ENCODE results near the gene FADS6.

DNA sequence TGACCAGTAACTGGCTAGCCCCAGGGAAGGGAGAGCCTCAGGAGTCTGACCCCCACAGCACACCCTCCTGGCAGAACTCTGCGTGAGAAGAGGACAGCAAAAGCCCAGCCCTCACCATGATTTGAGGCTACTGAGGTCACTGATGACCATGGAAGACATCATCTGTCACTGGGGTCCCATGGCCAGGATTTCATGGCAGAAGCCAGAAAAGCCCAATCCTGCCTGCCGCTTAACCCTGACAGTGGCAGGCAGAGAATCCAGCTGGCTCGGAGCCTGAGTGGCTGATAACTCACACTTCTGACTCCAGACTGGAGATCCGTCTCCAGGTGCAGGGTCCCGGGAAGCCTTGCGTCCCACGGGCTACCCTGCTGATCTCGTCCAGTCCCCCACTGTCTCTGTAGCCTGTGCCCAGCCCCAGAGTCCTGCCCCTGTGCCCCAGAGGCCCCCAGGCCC is 51.3 kb downstream of the FADS6 start:
- TF ChIP-seq BMI1 (IDR thresholded peaks at IDR 0.05; ENCODE audit: borderline replicate concordance) (no peak), POLR2A (IDR thresholded peaks at IDR 0.05; ENCODE audit: low read depth, low read length) (no peak), YY1 (IDR thresholded peaks at IDR 0.05; ENCODE audit: low read depth, low read length) (no peak)
- TF ChIP-seq, protein P1, sequence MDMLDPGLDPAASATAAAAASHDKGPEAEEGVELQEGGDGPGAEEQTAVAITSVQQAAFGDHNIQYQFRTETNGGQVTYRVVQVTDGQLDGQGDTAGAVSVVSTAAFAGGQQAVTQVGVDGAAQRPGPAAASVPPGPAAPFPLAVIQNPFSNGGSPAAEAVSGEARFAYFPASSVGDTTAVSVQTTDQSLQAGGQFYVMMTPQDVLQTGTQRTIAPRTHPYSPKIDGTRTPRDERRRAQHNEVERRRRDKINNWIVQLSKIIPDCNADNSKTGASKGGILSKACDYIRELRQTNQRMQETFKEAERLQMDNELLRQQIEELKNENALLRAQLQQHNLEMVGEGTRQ (IDR thresholded peaks at IDR 0.05; ENCODE audit: borderline replicate concordance, low read depth, low read length), result no peak
- TF ChIP-seq, protein P2, sequence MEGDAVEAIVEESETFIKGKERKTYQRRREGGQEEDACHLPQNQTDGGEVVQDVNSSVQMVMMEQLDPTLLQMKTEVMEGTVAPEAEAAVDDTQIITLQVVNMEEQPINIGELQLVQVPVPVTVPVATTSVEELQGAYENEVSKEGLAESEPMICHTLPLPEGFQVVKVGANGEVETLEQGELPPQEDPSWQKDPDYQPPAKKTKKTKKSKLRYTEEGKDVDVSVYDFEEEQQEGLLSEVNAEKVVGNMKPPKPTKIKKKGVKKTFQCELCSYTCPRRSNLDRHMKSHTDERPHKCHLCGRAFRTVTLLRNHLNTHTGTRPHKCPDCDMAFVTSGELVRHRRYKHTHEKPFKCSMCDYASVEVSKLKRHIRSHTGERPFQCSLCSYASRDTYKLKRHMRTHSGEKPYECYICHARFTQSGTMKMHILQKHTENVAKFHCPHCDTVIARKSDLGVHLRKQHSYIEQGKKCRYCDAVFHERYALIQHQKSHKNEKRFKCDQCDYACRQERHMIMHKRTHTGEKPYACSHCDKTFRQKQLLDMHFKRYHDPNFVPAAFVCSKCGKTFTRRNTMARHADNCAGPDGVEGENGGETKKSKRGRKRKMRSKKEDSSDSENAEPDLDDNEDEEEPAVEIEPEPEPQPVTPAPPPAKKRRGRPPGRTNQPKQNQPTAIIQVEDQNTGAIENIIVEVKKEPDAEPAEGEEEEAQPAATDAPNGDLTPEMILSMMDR (IDR thresholded peaks at IDR 0.05 in 2 of 3, conservative IDR thresholded peaks at IDR 0.05 in 1 of 3; ENCODE audit: control insufficient read depth in 2 of 3, extremely low read depth in 1 of 3, insufficient read depth in 1 of 3, low read depth in 3 of 3, low read length in 3 of 3), result no peak

Measured in GM12878 (cell line).